ENCODE measurements around the gene PLEKHM3. TPM values are rescaled to one million over a fixed set of nuclear protein-coding genes. Genes with fewer than 3 reads are reported as not detected.
A peak's percentile ranks its signal among the peaks of the same experiment; 100 is the strongest.

PLEKHM3 gene
- total and polyA plus RNA-seq, 4 donors, result 3.0 to 18.3 (median 5.5) TPM

- WGBS, result 47% methylated on average over 4 of the region's 4 CpGs
Observed at GRCh38 chr2:208062113-208062512, 36.8 kb upstream of the PLEKHM3 start.

GRCh38 chr2:208057108-208057507, 31.8 kb upstream of the PLEKHM3 start:
- TF ChIP-seq HNF4G (IDR thresholded peaks at IDR 0.05) (no peak), JUND (IDR thresholded peaks at IDR 0.05) (no peak), GABPA (IDR thresholded peaks at IDR 0.05 in 1 of 2, conservative IDR thresholded peaks at IDR 0.05 in 1 of 2) (no peak), REST (IDR thresholded peaks at IDR 0.05) (no peak), FOXA1 (IDR thresholded peaks at IDR 0.05) (no peak)
- TF ChIP-seq, protein P1, sequence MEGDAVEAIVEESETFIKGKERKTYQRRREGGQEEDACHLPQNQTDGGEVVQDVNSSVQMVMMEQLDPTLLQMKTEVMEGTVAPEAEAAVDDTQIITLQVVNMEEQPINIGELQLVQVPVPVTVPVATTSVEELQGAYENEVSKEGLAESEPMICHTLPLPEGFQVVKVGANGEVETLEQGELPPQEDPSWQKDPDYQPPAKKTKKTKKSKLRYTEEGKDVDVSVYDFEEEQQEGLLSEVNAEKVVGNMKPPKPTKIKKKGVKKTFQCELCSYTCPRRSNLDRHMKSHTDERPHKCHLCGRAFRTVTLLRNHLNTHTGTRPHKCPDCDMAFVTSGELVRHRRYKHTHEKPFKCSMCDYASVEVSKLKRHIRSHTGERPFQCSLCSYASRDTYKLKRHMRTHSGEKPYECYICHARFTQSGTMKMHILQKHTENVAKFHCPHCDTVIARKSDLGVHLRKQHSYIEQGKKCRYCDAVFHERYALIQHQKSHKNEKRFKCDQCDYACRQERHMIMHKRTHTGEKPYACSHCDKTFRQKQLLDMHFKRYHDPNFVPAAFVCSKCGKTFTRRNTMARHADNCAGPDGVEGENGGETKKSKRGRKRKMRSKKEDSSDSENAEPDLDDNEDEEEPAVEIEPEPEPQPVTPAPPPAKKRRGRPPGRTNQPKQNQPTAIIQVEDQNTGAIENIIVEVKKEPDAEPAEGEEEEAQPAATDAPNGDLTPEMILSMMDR (IDR thresholded peaks at IDR 0.05; ENCODE audit: low read depth, low read length, missing input control), result no peak
- no peak for DNase-seq (ENCODE audit: low spot score)
- no peak overlapping the region for H3K27ac ChIP-seq (ENCODE audit: low read depth in 1 of 2, low read length in 2 of 2)
- WGBS, result 95% methylated on average over 1 of the region's 1 CpG
- no peaks in the 10 kb centered on the region for H3K36me3 ChIP-seq (ENCODE audit: control insufficient read depth in 4 of 4, insufficient read depth in 3 of 4, low read depth in 1 of 4, low read length in 3 of 4)
- no peak overlapping the region for H3K4me3 ChIP-seq (ENCODE audit: low read depth in 1 of 3, low read length in 3 of 3)
- no peak overlapping the region for H3K9ac ChIP-seq (ENCODE audit: low read depth in 1 of 2, low read length in 2 of 2)
- no peaks in the 10 kb centered on the region for H3K9me3 ChIP-seq (ENCODE audit: control insufficient read depth in 4 of 4, low read length in 3 of 4)
- no peaks in the 10 kb centered on the region for H3K27me3 ChIP-seq (ENCODE audit: control insufficient read depth in 4 of 4, insufficient read depth in 4 of 4, low read length in 3 of 4)
- no peaks in the 10 kb centered on the region for H3K4me1 ChIP-seq (ENCODE audit: control insufficient read depth in 4 of 4, insufficient read depth in 4 of 4, low read length in 3 of 4)

More at GRCh38 chr2:208062113-208062512, 36.8 kb upstream of the PLEKHM3 start:
- Histone ChIP-seq H3K4me1 (ENCODE audit: control insufficient read depth in 4 of 4, insufficient read depth in 4 of 4, low read length in 3 of 4) (no peaks in the 10 kb centered on the region), H3K27me3 (ENCODE audit: control insufficient read depth in 4 of 4, insufficient read depth in 4 of 4, low read length in 3 of 4) (no peaks in the 10 kb centered on the region), H3K36me3 (ENCODE audit: control insufficient read depth in 4 of 4, insufficient read depth in 3 of 4, low read depth in 1 of 4, low read length in 3 of 4) (no peaks in the 10 kb centered on the region), H3K27ac (ENCODE audit: low read depth in 1 of 2, low read length in 2 of 2) (no peak overlapping the region), H3K4me3 (ENCODE audit: low read depth in 1 of 3, low read length in 3 of 3) (no peak overlapping the region), H3K9me3 (ENCODE audit: control insufficient read depth in 4 of 4, low read length in 3 of 4) (no peaks in the 10 kb centered on the region), H3K9ac (ENCODE audit: low read depth in 1 of 2, low read length in 2 of 2) (no peak overlapping the region)
- no peak for TF ChIP-seq RXRA (IDR thresholded peaks at IDR 0.05)
- peak; percentile 67 to 75 for TF ChIP-seq RAD21 (IDR thresholded peaks at IDR 0.05)
- TF ChIP-seq ATF3 (IDR thresholded peaks at IDR 0.05), result no peak
- no peak for TF ChIP-seq ZBTB33 (IDR thresholded peaks at IDR 0.05)
- TF ChIP-seq YY1 (IDR thresholded peaks at IDR 0.05), result no peak
- TF ChIP-seq, protein P1 (IDR thresholded peaks at IDR 0.05; ENCODE audit: low read depth, low read length, missing input control), result peak; percentile 32
- TF ChIP-seq SP1 (IDR thresholded peaks at IDR 0.05), result no peak
- no peak for TF ChIP-seq FOXA1 (IDR thresholded peaks at IDR 0.05)
- TF ChIP-seq TAF1 (conservative IDR thresholded peaks at IDR 0.05), result no peak
- no peak for DNase-seq (ENCODE audit: low spot score)

Data from liver (tissue), 9 donors.